OCI-LY3 (cell line): ENCODE data around the gene FUT4.

ENCODE experiments used
- H2AFZ ChIP-seq: fragments of 200-600, 300-600 bp; shearing (Covaris generic); 2 replicates; pipeline ENCODE4 v1.6.0; 2014; ENCODE audit warnings: antibody characterized with exemption, low read depth, low read length
- H3K27ac ChIP-seq: fragments of 200-600, 300-600 bp; sonication (generic); 2 replicates; pipeline ENCODE4 v1.5.1; 2014; ENCODE audit warnings: mild to moderate bottlenecking, low read length, moderate library complexity, mixed read lengths
- H3K27me3 ChIP-seq: fragments of 200-600, 300-600 bp; sonication (generic); 2 replicates; pipeline ENCODE4 v1.6.1; 2014; ENCODE audit warnings: low read depth, low read length, mixed read lengths
- H3K36me3 ChIP-seq: fragments of 200-600, 300-600 bp; sonication (generic); replicated peaks from 2 replicates; pipeline ENCODE3; 2014; ENCODE audit warnings: low read depth, low read length, mixed read lengths
- H3K4me1 ChIP-seq: fragments of 300-600, 200-600 bp; sonication (generic); 2 replicates; pipeline ENCODE4 v1.6.1; 2014; ENCODE audit warnings: low read length, mixed read lengths
- H3K4me2 ChIP-seq: fragments of 200-600, 300-600 bp; sonication (generic); 2 replicates; pipeline ENCODE4 v1.6.1; 2014; ENCODE audit warnings: low read length, mixed read lengths
- H3K4me3 ChIP-seq: fragments of 300-600, 200-600 bp; sonication (generic); 2 replicates; pipeline ENCODE4 v1.5.1; 2014; ENCODE audit warnings: antibody characterized with exemption, mild to moderate bottlenecking, low read length, moderate library complexity
- H3K79me2 ChIP-seq: fragments of 300-600, 200-600 bp; shearing (Covaris generic); 2 replicates; pipeline ENCODE4 v1.6.1; 2014; ENCODE audit warnings: mild to moderate bottlenecking, low read length, mixed read lengths
- H3K9ac ChIP-seq: fragments of 300-600, 200-600 bp; shearing (Covaris generic); 2 replicates; pipeline ENCODE4 v1.6.0; 2014; ENCODE audit warnings: mild to moderate bottlenecking, low read length, moderate library complexity
- H3K9me3 ChIP-seq: fragments of 200-600, 300-600 bp; shearing (Covaris generic); 2 replicates; pipeline ENCODE4 v1.6.1; 2014; ENCODE audit warnings: low read length, mixed read lengths; ENCODE audit not compliant: insufficient read depth
- H4K20me1 ChIP-seq: fragments of 200-600, 300-600 bp; sonication (generic); 2 replicates; pipeline ENCODE4 v1.6.1; 2016; ENCODE audit warnings: low read length, mixed read lengths; ENCODE audit not compliant: insufficient read depth
- CTCF ChIP-seq: fragments of 200-600, 300-600 bp; sonication (generic); IDR thresholded peaks from 2 replicates; pipeline ENCODE4 v1.5.1; 2014; ENCODE audit warnings: antibody characterized with exemption, low read length, low read depth
- EZH2phosphoT487 ChIP-seq: fragments of 200-600 bp; shearing (Covaris generic); IDR thresholded peaks from 2 replicates; pipeline ENCODE4 v1.6.1; 2018; ENCODE audit warnings: antibody characterized with exemption, mixed run types, low read depth

The FUT4 gene

GRCh38 chr11:94525546-94526324, 18.0 kb upstream of the FUT4 start:
- no peak overlapping the region for H3K27ac ChIP-seq
- no peak overlapping the region for H2AFZ ChIP-seq
- no peaks in the 10 kb centered on the region for H3K9me3 ChIP-seq
- no peaks in the 10 kb centered on the region for H4K20me1 ChIP-seq
- H3K27me3 ChIP-seq = peaks cover 28% of the 10 kb centered on the region
- TF ChIP-seq CTCF (no peak), EZH2phosphoT487 (no peak)
- H3K4me3 ChIP-seq = no peak overlapping the region
- no peak overlapping the region for H3K9ac ChIP-seq
- no peaks in the 10 kb centered on the region for H3K36me3 ChIP-seq
- no peaks in the 10 kb centered on the region for H3K4me1 ChIP-seq
- H3K4me2 ChIP-seq = no peak overlapping the region
- H3K79me2 ChIP-seq = no peaks in the 10 kb centered on the region

GRCh38 chr11:94526645-94527438, 16.9 kb upstream of the FUT4 start:
- Histone ChIP-seq H3K4me2 (no peak overlapping the region), H3K9ac (no peak overlapping the region), H3K27ac (no peak overlapping the region), H3K27me3 (peaks cover 33% of the 10 kb centered on the region), H3K9me3 (no peaks in the 10 kb centered on the region), H3K4me3 (no peak overlapping the region), H3K36me3 (no peaks in the 10 kb centered on the region), H4K20me1 (no peaks in the 10 kb centered on the region), H3K4me1 (no peaks in the 10 kb centered on the region), H2AFZ (no peak overlapping the region), H3K79me2 (no peaks in the 10 kb centered on the region)
- TF ChIP-seq EZH2phosphoT487 (no peak), CTCF (no peak)

- no peak overlapping the region for H2AFZ ChIP-seq
- no peak overlapping the region for H3K27ac ChIP-seq
- no peaks in the 10 kb centered on the region for H4K20me1 ChIP-seq
- H3K36me3 ChIP-seq = no peaks in the 10 kb centered on the region
- peaks cover 27% of the 10 kb centered on the region for H3K27me3 ChIP-seq
- H3K9me3 ChIP-seq = no peaks in the 10 kb centered on the region
- no peak overlapping the region for H3K9ac ChIP-seq
- no peak overlapping the region for H3K4me2 ChIP-seq
- H3K79me2 ChIP-seq = no peaks in the 10 kb centered on the region
- H3K4me1 ChIP-seq = peaks cover 1% of the 10 kb centered on the region; the same call in 1 of the 2 replicates
- no peak overlapping the region for H3K4me3 ChIP-seq
- TF ChIP-seq CTCF (no peak), EZH2phosphoT487 (no peak)
Measured at GRCh38 chr11:94528551-94528950, 15.2 kb upstream of the FUT4 start.

GRCh38 chr11:94532211-94532610, 11.5 kb upstream of the FUT4 start:
- Histone ChIP-seq H3K4me3 (no peak overlapping the region), H2AFZ (no peak overlapping the region), H3K9ac (no peak overlapping the region), H3K9me3 (no peaks in the 10 kb centered on the region), H3K79me2 (no peaks in the 10 kb centered on the region), H3K4me1 (peaks cover 7% of the 10 kb centered on the region; the same call in 1 of the 2 replicates), H3K27ac (no peak overlapping the region), H3K27me3 (peaks cover 21% of the 10 kb centered on the region), H3K4me2 (no peak overlapping the region), H3K36me3 (no peaks in the 10 kb centered on the region), H4K20me1 (no peaks in the 10 kb centered on the region)
- TF ChIP-seq EZH2phosphoT487 (no peak), CTCF (no peak)
